ENCODE measurements around the gene MED22.

MED22 gene

GRCh38 chr9:133375724-133376654, 28.1 kb upstream of the MED22 start, which contains the start of the genes STKLD1 and SURF4:
Gene STKLD1 (plus strand): TSS chr9:133376366. CDS start chr9:133376474, 108 bp downstream.
Gene SURF4 (minus strand): TSS chr9:133376060. CDS start chr9:133375969, 91 bp downstream.
- DNase-seq, result peak; percentile 94

DNA sequence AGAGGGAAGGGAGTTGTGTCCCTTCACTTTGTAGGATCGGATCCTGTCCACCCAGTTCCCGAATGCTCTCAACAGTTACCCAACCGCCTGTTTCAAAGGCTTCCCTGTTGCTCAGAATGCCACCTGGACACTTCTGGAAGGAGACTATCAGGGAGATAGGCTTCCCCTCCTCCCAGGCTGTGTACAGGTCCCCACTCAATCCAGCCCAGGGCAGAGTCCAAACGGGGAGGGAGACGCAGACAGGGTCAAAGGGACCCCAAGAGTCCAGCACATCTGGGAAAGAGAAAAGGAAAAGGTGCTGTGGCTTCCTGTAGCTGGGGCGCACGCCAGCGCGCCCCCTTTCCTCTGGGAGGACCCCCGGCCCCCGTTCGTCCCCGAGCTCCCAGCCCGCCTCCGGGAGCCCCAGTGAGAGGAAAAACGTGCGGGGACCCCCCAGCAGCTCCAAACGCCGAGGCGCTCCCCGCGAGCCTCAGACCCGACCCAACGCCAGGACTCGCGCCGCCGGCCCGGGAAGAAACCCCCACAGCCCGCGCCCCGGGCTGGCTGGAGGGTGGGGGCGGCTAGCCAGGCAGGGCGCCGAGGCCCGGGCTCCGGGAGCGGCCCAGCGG, 27.3 kb upstream of the MED22 start:
- DNase-seq, result no peak

GRCh38 chr9:133374612-133375115, 26.7 kb upstream of the MED22 start:
- DNase-seq, result no peak

DNA sequence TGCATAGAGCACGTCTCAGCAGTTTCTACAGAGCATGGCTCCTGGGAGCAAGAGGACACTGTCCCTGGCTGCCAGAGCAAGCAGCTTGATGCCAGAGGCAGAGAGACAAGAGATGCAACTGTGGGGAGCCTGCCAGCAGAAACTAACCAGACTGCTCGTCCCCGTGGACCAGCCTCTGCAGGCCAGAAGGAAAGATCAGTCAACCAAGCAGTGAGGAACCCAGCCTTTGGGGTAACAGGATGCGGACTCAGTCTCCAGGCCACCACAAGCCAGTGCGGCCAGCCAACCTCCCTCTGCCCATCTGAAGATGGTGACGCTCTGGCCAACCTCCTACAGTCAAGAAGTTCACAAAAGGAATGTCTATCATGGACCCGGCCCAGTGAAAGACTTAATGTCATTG, 24.2 kb upstream of the MED22 start:
- DNase-seq, result no peak

GRCh38 chr9:133371261-133371711, 23.4 kb upstream of the MED22 start:
- DNase-seq, result peak; percentile 65

- peak; percentile 38 for DNase-seq
Observed at GRCh38 chr9:133370685-133371084, 22.8 kb upstream of the MED22 start.

- DNase-seq, result no peak
Observed at GRCh38 chr9:133369933-133370332, 22.0 kb upstream of the MED22 start.

DNA sequence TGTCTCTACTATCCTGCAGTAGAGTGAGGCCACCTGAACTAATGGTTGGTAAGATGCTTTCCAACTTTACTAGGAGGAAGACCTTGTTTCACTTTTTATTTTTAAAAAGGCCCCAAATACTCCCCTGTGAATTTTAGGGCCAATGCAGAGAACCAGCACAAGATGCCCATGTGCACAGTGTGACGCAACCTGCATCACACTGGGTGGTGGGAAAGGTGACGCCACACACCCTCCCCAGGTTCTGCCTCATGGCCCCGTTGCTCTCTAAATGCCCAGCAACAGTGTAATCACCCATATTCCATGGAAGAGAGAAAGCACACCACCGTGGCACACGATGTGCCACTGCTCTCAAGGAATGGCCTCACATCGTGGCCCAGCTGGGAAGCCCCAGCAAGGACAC, 21.5 kb upstream of the MED22 start:
- no peak for DNase-seq

DNA sequence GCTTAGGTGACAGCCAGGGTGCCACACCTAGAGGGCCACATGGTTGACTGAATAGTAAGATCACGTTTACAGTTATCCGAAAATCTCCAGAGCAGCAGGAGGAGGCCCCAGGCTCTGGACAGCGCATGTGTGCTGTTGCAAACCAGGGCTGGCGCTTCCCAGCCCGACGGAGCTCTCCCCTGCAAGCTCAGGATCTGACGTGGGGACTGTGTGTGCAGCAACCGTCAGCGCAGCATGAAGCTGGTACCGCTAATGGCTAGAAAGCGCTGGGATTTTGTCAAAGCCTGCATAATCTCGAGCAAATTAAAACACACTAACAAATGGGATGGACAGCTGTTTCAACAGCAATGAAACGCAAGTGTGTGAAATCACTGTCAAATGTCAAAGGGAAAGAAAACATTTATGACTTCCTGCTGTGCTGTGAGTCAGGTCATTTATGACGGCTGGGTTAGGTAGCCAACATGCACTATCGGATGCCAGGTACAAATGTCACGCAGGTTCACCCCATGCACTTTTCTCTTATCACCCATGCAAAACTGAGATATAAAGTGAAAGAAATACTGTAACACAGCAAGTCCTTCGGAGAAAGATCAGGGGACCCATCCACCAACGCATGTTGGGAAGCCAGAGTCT, 20.4 kb upstream of the MED22 start:
- no peak for DNase-seq

GRCh38 chr9:133367778-133368177, 19.8 kb upstream of the MED22 start:
- DNase-seq, result no peak

- DNase-seq, result no peak
Observed at GRCh38 chr9:133367221-133367620, 19.3 kb upstream of the MED22 start.

- no peak for DNase-seq
Observed at GRCh38 chr9:133366435-133366834, 18.5 kb upstream of the MED22 start.

DNA sequence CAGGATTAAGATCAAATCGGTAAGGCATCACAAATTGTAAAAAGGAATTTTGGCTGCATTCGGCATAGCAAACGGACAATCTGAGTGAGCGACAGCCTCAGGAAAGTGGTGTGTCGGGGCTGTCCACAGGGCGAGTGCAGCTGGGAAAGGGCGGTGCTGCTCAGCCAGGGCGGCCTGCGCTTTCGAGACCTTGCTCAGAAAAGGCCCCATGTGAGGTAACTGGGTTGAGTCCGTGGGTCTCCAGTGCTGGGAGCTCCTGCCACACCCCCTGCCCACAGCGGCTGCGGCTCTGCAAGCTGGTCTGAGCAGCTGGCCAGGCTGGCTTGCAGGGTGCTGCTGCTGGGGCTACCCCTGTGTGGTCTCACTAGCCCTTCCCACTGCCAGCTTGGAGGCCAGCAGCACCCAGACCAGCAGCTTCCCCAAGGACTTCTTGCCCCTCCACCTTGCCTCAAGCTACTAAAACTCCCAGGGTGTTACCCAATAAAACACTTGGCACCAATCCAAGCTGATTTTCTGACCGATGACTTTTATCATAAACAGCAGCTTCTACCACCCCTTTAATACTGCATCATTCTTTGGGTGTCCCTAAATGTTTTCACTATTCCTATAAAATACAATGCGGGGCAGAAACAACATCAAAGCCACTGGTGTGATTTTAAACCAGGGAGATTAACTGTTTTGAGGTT, 14.6 kb upstream of the MED22 start:
- no peak for DNase-seq

DNA sequence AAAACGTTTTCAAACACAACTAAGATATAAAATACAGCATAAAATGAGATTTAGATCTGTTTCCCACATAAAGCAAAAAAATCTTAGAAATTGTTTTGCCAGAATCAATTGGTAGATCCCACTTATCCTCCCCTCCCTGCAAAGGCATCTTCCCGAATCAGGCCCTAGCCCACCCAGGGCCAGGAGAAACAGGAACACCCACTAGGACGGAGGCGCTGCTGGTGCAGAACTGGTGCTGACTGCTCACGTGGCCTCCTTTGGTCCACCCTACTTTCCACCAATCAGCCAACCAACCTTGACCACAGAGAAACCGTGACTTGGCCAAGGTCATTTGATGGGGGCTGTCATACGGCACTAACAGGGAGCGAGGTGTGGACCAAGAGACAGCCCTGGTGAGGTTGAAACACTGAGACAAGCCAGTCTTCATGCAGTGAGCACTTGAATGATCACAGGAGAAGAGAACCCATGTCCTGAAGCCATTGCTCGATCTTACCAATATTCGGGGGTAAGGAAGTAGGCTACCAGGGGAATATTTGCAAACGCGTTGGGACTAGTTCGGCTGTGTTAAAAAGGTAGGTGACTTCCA, 13.7 kb upstream of the MED22 start:
- DNase-seq, result no peak

DNA sequence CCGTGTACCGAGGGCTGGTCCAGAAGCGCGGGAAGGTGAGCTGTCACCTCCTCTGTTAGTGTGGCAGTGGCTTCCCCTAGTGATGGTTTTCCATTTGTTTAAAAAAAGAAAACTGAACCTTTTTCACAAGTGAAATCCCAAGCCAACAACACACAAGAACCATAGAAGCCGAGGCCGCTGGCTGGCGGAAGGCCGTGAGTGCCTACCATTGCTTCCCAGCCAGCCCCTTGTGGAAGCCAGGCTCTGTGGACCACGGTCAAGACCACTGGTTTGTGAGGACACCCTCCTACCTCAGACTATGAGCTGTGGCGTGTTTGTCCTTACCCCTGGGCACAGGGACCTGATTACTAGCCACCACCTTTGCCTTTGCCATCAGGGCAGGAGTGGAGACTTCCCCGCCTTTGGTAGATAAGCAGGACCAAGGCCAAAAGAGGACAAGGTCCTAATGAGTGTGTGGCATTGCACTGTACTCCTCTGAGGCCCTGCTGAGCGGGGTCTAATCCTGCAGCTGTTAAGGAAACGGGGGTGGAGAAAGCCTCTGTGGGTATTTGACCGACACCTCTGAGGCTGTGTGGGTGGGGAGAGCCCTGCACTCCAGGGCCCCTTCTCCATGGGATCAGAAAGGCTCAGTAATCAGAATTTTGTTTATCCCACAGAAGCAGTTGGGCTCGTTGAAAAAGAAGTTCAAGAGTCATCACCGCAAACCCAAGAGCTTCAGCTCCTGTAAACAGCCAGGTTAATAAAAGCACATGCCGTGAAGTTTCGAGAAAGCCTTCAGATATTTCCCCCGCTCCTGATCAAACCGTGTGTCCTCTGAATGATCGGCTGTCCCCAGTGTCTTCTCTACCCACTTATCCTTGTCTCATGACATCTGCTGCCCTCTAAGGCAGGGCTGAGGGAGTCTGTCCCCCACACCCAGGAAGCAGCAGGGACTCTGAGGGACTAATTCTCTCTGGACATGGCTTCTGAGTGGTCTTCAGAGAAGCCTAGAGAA, 12.8 kb upstream of the MED22 start:
- no peak for DNase-seq

DNA sequence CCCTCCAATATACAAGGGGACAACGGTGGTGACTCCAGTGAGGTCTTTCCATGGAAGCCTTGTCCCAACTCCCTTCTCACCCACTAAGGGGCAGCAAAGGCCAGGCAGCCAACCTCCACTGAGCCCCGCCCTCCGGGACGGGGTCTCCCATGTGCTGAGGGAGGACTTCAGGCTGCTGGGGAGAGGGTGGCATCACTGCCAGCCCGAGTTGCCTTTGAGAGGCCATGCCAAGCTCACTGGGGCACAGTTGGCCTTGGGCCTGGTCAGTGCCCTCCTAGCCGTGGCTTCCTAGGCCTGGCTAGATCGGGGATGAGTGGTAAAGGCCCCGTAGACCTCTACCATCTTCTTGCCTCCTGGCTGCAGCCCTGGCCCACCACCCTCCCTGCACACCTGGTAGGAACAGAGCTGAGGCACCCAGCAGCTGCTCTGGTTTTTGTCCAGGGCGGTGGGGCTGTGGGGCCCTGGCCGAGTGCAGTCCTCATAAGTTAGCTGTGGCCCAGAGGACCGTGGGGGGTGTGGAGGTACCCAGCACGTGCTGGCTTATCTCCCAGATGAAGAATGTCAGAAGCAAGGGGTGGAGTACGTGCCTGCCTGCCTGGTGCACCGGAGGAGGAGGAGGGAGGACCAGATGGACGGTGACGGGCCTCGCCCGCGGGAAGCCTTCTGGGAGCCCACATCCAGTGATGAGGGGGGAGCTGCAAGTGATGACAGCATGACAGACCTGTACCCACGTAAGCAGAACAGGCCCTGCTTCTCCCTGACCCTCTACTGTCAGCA, 11.7 kb upstream of the MED22 start:
- DNase-seq, result no peak

GRCh38 chr9:133357656-133358055, 9.7 kb upstream of the MED22 start:
- no peak for DNase-seq

- DNase-seq, result peak; percentile 91
Observed at GRCh38 chr9:133356391-133357091, 8.6 kb upstream of the MED22 start, which contains the start of the genes SURF1 and SURF2. Gene SURF1 (minus strand): TSS chr9:133356487. CDS start chr9:133356453, 34 bp downstream. Gene SURF2 (plus strand): TSS chr9:133356550. CDS start chr9:133356593, 43 bp downstream.

DNA sequence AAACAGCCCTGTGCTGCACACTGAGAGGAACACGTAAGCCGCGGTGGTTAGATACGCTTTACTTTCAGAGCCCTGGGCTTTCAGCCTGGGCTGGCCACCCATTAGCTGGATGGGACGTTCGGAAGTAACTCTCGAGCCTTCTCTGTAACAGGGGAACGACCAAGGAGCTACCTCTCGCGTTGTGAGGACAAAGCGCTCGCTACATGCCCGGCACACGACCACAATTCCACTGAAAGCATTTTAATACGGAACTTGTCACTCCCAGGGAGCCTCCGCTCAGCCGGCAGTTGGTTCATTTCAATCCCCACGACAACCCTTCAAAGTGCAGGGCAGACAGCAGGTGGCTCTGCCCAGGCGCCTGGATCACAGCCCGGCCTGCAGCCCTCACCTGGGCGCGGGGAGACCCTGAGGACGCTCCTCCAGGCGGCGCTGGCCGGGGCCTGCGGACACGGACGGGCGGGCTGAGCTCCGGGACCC, 8.0 kb upstream of the MED22 start:
- no peak for DNase-seq

All from activated CD4-positive, alpha-beta T cell treated with anti-CD3 and anti-CD28 coated beads, Interleukin-2, amount 50 U/mL, for 1 hour (primary cell).